Hematopoietic multipotent progenitor cell treated with erythropoietin and hydrocortisone succinate and interleukin-3 and kit ligand, for 8 days (in vitro differentiated cells): ENCODE results near the gene FCN3.
"Not testable (repeated sequence)": the region's sequence is repeated elsewhere in the genome, so short reads cannot be mapped to it uniquely, and the experiment has no call there.

Source experiments
- DNase-seq: peaks from one replicate; pipeline ENCODE4 v3.0.0-alpha.2; 2015

The FCN3 gene

GRCh38 chr1:27399251-27400025 lies 24.8 kb upstream of the FCN3 start:
- DNase-seq = no peak

- DNase-seq = no peak
Measured at GRCh38 chr1:27398405-27399149, 24.0 kb upstream of the FCN3 start.

- no peak for DNase-seq
Measured at GRCh38 chr1:27397749-27398148, 23.1 kb upstream of the FCN3 start.

DNA sequence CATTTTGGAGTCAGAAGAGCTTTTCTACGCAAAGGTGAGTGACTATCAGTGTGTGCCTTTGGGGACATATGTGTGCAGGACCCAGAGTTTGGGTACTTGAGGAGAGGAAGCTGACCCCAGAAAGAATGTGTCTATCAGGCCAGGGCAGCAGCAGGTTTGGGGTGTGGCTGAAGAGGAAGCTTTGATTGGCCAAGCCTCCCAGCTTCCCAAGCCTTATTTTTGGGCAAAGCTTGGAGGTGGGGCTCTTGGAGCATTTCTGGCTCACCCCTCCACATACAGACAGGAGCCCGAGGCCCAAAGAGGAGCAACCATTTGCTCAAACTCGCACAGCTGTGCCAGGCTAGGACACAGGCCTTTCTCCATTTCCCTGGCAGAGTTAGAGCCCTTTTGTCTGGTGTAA lies 22.5 kb upstream of the FCN3 start:
- no peak for DNase-seq

GRCh38 chr1:27395441-27396195 lies 21.0 kb upstream of the FCN3 start:
- DNase-seq = peak; percentile 76

- no peak for DNase-seq
Measured at GRCh38 chr1:27394925-27395324, 20.3 kb upstream of the FCN3 start.

- no peak for DNase-seq
Measured at GRCh38 chr1:27394282-27394658, 19.6 kb upstream of the FCN3 start.

DNA sequence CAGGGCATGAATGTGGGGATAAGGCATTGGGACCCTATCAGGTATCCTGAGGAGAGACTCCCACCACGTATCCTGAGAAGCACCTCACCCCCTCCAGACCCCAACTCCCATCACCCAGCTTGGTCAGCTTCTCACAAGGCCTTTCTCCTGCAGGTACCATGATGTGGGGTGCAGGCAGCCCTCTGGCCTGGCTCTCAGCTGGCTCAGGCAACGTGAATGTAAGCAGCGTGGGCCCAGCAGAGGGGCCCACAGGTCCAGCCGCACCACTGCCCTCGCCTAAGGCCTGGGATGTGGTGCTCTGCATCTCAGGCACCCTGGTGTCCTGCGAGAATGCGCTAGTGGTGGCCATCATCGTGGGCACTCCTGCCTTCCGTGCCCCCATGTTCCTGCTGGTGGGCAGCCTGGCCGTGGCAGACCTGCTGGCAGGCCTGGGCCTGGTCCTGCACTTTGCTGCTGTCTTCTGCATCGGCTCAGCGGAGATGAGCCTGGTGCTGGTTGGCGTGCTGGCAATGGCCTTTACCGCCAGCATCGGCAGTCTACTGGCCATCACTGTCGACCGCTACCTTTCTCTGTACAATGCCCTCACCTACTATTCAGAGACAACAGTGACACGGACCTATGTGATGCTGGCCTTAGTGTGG lies 19.1 kb upstream of the FCN3 start:
- no peak for DNase-seq

DNA sequence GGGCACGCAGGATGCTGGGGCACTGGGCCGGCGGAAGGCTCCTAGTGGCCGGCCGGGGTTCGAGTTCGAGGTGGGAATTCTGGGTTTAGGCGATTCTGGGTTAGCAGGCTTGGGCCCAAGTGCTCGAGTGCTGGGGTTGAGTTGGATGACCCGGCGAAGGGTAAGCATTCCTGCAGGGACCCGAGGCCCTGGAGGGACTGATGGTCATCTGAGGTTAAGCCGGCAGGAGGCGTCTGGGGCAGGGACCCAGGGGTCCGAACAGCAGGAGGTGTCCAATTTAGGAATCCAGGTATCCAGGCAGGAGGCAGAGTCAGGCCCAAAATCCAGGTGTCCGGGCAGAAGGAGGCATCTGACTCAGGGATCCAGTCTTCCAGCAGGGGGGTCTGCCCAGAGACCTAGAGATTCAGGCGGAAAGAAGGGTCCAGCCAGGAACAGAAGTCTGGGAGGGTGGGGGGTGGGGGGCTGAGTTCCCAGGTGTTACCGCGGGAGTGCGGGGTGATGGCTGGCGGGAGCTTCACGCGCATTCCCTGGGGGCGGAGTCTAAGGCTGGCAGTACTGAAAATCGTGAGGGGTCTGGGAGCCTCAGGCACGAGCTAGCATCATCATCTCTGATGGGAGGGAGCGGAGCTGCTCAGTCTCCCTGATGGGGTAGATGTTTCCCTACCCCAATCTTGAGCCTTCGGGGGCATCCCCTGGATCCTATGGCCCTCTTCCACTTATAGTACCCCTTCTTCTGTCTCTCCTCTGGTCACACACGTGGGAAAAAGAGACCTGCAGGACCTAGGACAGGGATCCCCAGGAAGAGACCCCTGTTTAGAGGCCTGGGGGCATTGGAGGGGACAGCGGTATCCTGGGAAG lies 18.4 kb upstream of the FCN3 start:
- DNase-seq = no peak

DNA sequence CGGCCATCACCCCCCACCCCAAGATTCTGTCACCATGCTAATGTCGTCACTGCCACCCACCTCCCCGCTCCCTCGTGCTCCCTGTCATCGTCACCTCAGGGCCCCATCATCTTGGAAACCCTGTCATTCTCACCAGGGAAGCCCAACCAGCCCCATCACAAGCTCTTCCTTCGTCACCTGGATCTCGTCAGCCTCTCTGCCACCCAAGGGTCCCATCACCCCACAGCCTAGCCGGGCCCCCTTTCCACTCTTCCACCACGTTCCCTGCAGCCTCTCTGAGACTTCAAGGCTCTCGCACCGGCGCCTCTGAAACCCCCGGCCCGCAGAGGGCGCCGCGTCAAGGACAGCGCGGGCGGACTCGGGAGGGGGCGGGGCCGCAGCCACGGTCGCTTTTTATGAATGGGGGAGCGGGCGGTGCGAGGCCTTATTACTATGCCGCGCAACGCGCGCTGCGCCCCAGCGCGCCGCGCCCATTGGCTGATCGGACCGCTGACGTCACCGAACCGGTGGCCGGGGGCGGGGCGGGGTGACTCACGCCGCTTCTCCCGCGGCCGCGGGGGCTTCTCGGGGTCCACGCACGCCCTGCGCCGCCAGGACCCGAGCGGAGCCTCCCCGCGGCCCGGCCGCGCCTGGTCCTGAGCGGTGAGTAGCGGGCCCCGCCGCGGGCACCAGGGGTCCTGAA lies 17.6 kb upstream of the FCN3 start, which contains the start of gene GPR3:
Gene GPR3 (plus strand): TSS at position 527 of the 682 bp plus-strand sequence. CDS start 1,177 bp downstream, outside the sequence.
- peak; percentile 90 for DNase-seq

- DNase-seq = peak; percentile 71
Measured at GRCh38 chr1:27391511-27392095, 17.0 kb upstream of the FCN3 start.

GRCh38 chr1:27388337-27389005 lies 13.8 kb upstream of the FCN3 start:
- peak; percentile 68 for DNase-seq

DNA sequence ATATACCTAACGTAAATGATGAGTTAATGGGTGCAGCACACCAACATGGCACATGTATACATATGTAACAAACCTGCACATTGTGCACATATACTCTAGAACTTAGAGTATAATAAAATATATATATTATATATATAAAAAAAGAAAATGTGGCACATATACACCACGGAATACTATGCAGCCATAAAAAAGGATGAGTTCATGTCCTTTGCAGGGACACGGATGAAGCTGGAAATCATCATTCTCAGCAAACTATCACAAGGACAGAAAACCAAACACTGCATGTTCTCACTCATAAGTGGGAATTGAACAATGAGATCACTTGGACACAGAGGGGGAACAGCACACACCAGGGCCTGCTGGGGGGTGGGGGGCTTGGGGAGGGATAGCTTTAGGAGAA lies 10.2 kb upstream of the FCN3 start:
- DNase-seq = not testable (repeated sequence)

DNA sequence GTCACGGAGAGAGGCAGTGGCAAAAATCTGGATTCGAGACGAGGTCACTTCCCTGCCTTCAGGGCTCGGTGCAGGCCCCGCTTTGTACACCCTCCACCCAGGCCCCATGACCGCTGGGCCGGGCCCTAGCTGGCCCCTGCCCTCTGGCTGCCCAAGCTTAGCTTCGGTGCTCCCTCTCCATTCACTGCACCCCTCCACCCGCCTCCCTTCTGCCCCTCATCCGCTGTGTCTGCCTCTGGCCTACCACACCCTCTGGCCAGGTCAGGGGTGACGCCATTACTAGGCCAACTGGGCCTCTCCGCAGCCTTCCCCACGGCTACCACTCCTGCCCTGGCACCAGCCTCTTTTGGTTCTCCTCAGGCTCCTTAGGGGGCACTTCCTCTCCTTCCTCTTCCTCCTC lies 9.0 kb upstream of the FCN3 start:
- DNase-seq = no peak

DNA sequence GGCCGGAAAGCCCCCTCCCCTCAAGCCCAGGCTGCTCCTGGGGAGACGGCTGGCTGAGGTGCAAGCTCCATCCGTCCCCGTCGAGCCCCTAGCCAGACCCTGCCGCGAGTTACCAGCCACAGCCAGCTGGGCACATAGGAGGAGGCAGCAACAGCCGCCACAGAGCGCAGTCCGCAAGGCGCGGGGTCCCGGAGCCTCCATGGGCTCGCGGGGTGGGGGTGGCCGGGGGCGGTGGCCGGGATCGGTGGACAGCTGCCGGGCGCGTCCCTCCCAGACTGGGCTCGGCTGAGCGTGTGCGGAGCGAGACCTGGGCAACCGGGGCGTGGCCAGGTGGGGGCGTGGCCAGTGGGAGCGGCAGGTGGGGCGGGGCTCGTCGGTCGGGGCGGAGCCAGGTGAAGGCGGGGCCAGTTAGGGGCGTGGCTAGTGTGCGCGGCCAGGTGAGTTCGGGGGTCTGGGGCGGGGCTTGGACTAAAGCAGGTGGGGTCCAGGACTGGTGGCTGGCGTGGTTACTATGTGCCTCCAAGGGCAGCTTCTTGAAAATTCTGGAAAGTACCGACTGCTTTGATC lies 8.5 kb upstream of the FCN3 start, which contains the start of gene CD164L2:
Gene CD164L2 (minus strand): TSS at position 295 of the 567 bp plus-strand sequence. CDS start 94 bp downstream, at position 201.
- no peak for DNase-seq

GRCh38 chr1:27381969-27382762 lies 7.5 kb upstream of the FCN3 start:
- no peak for DNase-seq

DNA sequence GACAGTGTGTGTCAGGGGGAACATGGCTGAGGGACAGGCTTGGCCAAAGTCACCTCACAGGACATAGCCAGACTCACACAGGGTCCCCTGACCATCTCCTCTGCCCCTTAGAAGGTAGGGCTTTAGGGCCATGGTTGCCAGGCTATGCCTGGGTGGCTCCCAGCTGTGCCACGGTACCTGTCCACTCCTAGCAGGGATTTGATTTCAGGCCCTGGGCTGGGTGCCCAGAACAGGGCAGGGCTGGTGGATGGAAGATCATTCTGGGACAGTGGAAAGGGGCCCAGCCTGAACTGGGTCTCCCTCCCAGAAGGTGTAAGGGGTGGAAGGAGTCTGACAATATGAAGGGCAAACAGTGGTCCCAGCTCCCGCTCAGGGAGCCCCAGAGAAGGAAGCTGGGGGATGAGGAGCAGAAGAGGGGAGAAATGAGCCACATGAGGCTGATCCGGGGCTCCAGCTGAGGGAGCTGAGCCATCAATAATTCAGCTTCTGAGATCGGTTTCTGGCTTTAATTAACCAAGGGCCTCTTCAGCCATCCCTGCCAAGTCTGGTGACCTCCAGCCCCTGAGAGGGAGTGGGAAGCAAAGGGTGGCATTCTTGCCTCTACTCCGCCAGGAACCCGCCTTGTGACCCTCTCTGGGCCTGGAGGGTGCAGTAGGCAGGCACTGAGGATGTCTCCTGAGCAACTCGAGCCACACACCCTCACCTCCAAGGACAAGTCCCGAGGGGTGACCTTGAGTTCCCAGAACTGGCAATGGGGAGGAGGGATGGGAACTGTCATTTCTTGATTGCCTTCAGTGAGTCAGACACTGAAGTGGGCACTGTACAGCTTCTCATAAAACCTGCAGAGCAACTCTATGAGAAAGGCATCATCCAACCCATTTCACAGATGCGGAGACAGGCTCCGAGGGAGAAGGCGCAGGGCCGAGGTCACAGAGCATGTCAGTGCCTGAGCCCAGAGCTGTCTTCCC lies 6.4 kb upstream of the FCN3 start:
- DNase-seq = no peak

GRCh38 chr1:27380224-27380623 lies 5.6 kb upstream of the FCN3 start:
- DNase-seq = no peak
